HepG2 (cell line): ENCODE results near the gene SERTAD3. TPM values are rescaled to one million over a fixed set of nuclear protein-coding genes. Genes with fewer than 3 reads are reported as not detected.

Source experiments
- CEBPG ChIP-seq: IDR thresholded peaks from 2 replicates; pipeline ENCODE4 v1.6.1; 2016
- GABPB1 ChIP-seq: IDR thresholded peaks from 2 replicates; pipeline ENCODE4 v1.6.1; 2016; ENCODE audit warnings: mild to moderate bottlenecking, missing genetic modification reagents, moderate library complexity, missing compliant biosample characterization
- HOXD1 ChIP-seq: sonication (generic); formaldehyde crosslinking; IDR thresholded peaks from 2 replicates; pipeline ENCODE4 v1.5.0; 2020; ENCODE audit warnings: missing genetic modification reagents
- IKZF1 ChIP-seq: fragments of 450-650 bp; IDR thresholded peaks from 2 replicates; pipeline ENCODE4 v1.7.1; 2016
- MIER3 ChIP-seq: IDR thresholded peaks from 2 replicates; pipeline ENCODE4 v1.6.1; 2016; ENCODE audit warnings: missing compliant biosample characterization, borderline replicate concordance
- MTF2 ChIP-seq: sonication (generic); formaldehyde crosslinking; IDR thresholded peaks from 2 replicates; pipeline ENCODE4 v1.5.0; 2020; ENCODE audit warnings: missing genetic modification reagents, borderline replicate concordance
- RCOR2 ChIP-seq: IDR thresholded peaks from 2 replicates; pipeline ENCODE4 v1.6.1; 2016; ENCODE audit warnings: missing biosample characterization, missing genetic modification reagents
- ZBTB20 ChIP-seq: sonication (generic); formaldehyde crosslinking; IDR thresholded peaks from 2 replicates; pipeline ENCODE4 v1.8.1; 2023; ENCODE audit warnings: missing genetic modification reagents, low read depth, mild to moderate bottlenecking, borderline replicate concordance
- ZNF121 ChIP-seq: sonication (generic); formaldehyde crosslinking; IDR thresholded peaks from 2 replicates; pipeline ENCODE4 v1.5.0; 2020; ENCODE audit warnings: mild to moderate bottlenecking, missing genetic modification reagents
- ZNF253 ChIP-seq: sonication (generic); formaldehyde crosslinking; IDR thresholded peaks from 2 replicates; pipeline ENCODE4 v1.8.0; 2022; ENCODE audit warnings: mild to moderate bottlenecking, missing genetic modification reagents, borderline replicate concordance
- ZNF350 ChIP-seq: sonication (generic); formaldehyde crosslinking; IDR thresholded peaks from 2 replicates; pipeline ENCODE4 v1.4.0; 2020; ENCODE audit warnings: mild to moderate bottlenecking, low read depth, missing genetic modification reagents, borderline replicate concordance
- ZNF562 ChIP-seq: sonication (generic); formaldehyde crosslinking; IDR thresholded peaks from 2 replicates; pipeline ENCODE4 v1.8.0; 2022; ENCODE audit warnings: missing genetic modification reagents, borderline replicate concordance
- ZNF768 ChIP-seq: sonication (generic); formaldehyde crosslinking; IDR thresholded peaks from 2 replicates; pipeline ENCODE4 v1.4.0; 2020; ENCODE audit warnings: missing genetic modification reagents
- polyA plus RNA-seq, 8 experiments: library from polyadenylated mRNA; depleted of rRNA in 3 of 8; stranded (reverse) in 7 of 8; unstranded in 1 of 8; fragments of >200 nt; fragmentation: Illumina TruSeq in 4 of 8; extraction: Trizol in 4 of 8; gene quantifications; 2 replicates each; pipeline versions ENCODE4 v1.2.1 to v1.2.3, GENCODE V29; 2011 to 2016; ENCODE audit warnings: low read depth in 4 of 8, missing spikeins in 1 of 8, mixed read lengths in 1 of 8; ENCODE audit not compliant: insufficient read depth in 1 of 8
- total RNA-seq, 5 experiments: library from RNA; depleted of rRNA; stranded (reverse); fragments of >200 nt; fragmentation: Illumina TruSeq; extraction: Trizol; gene quantifications; 2 replicates each; pipeline ENCODE4 v1.2.3, GENCODE V29; 2016; ENCODE audit warnings: low read depth in 1 of 5
- TF ChIP-seq, protein P1 (sequence below): IDR thresholded peaks from 2 replicates; pipeline ENCODE4 v1.6.1; 2016; ENCODE audit warnings: missing biosample characterization, missing genetic modification reagents, low read depth
- TF ChIP-seq, protein P2 (sequence below): sonication (generic); formaldehyde crosslinking; IDR thresholded peaks from 2 replicates; pipeline ENCODE4 v1.4.0; 2020; ENCODE audit warnings: missing genetic modification reagents, borderline replicate concordance
- TF ChIP-seq, protein P3 (sequence below): sonication (generic); formaldehyde crosslinking; conservative IDR thresholded peaks from 2 replicates; pipeline ENCODE4 v1.4.0; 2020; ENCODE audit warnings: missing genetic modification reagents
- TF ChIP-seq, protein P4 (sequence below): sonication (generic); formaldehyde crosslinking; IDR thresholded peaks from 2 replicates; pipeline ENCODE4 v1.5.1; 2020; ENCODE audit warnings: mild to moderate bottlenecking, missing genetic modification reagents, moderate library complexity
- TF ChIP-seq, protein P5 (sequence below): sonication (generic); formaldehyde crosslinking; IDR thresholded peaks from 2 replicates; pipeline ENCODE4 v1.4.0; 2020; ENCODE audit warnings: missing genetic modification reagents

The SERTAD3 gene
- total and polyA plus RNA-seq, 2 of the 13 experiments (the other 11 are each of a cell fraction or from before 2014, with no cell fraction given), result 9.6 to 16.9 TPM

DNA sequence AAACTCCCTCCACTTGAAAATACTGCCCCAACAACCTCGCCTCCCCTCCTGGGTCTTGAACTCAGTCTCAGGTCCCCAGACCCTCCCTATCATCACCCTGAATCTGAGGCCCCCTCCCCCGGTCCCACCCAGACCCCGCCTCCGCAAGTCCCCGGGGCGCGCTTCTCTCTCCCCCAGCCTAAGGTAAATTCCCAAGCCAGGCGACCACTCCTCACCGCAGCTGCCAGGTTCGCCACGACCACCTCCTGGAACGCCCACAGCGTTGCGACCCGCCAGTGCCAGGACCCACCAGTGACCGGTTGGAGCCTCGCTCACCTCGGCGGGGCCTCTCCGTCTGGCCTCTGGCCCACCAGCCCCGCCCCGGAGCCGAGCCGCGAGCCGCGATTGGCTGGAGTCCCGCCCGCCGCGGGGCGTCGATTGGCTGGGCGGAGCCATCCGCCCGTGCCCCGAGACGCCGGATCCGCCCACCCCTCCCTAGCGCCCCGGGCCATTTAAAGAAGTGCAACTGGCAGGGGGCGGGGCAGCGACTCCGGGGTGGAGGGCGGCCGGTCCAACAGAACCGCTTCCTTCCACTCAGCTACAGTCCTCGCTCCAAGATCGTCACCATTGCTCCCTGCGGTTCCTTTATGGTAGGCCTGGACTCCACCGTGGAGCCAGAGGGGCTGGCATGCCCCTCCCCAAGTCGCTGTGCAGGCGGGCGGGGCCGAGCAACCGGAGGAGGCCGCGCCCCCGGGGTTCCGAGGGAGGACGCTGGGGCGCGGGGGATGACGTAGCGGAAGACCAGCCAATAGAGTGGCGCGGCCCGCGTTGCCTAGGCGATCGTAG lies at the start of gene SERTAD3 (continued):
- TF ChIP-seq ZNF562 (CRISPR knock-in tag) (no peak), ZNF768 (CRISPR knock-in tag) (peak; percentile 58), MTF2 (no peak; the same call in 1 of the 2 replicates), CEBPG (CRISPR knock-in tag) (peak; percentile 33; the same call in 1 of the 2 replicates), MIER3 (CRISPR knock-in tag) (no peak), ZNF253 (CRISPR knock-in tag) (no peak), ZBTB20 (peak; percentile 64; the same call in 1 of the 2 replicates), ZNF350 (CRISPR knock-in tag) (no peak), HOXD1 (CRISPR knock-in tag) (peak; percentile 47; the same call in 1 of the 2 replicates), ZNF121 (CRISPR knock-in tag) (no peak), GABPB1 (CRISPR knock-in tag) (peak; percentile 81), IKZF1 (no peak), RCOR2 (CRISPR knock-in tag) (no peak)
- TF ChIP-seq, protein P1, sequence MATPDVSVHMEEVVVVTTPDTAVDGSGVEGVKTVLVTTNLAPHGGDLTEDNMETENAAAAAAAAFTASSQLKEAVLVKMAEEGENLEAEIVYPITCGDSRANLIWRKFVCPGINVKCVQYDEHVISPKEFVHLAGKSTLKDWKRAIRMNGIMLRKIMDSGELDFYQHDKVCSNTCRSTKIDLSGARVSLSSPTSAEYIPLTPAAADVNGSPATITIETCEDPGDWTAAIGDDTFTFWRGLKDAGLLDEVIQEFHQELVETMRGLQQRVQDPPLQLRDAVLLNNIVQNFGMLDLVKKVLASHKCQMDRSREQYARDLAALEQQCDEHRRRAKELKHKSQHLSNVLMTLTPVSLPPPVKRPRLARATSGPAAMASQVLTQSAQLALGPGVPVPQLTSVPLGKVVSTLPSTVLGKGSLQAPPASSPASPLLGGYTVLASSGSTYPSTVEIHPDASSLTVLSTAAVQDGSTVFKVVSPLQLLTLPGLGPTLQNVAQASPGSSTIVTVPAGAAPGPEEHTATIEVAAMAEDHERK (CRISPR knock-in tag), result peak; percentile 12; the same call in 1 of the 2 replicates
- TF ChIP-seq, protein P2, sequence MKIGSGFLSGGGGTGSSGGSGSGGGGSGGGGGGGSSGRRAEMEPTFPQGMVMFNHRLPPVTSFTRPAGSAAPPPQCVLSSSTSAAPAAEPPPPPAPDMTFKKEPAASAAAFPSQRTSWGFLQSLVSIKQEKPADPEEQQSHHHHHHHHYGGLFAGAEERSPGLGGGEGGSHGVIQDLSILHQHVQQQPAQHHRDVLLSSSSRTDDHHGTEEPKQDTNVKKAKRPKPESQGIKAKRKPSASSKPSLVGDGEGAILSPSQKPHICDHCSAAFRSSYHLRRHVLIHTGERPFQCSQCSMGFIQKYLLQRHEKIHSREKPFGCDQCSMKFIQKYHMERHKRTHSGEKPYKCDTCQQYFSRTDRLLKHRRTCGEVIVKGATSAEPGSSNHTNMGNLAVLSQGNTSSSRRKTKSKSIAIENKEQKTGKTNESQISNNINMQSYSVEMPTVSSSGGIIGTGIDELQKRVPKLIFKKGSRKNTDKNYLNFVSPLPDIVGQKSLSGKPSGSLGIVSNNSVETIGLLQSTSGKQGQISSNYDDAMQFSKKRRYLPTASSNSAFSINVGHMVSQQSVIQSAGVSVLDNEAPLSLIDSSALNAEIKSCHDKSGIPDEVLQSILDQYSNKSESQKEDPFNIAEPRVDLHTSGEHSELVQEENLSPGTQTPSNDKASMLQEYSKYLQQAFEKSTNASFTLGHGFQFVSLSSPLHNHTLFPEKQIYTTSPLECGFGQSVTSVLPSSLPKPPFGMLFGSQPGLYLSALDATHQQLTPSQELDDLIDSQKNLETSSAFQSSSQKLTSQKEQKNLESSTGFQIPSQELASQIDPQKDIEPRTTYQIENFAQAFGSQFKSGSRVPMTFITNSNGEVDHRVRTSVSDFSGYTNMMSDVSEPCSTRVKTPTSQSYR, result peak; percentile 67; the same call in 1 of the 2 replicates
- TF ChIP-seq, protein P3, sequence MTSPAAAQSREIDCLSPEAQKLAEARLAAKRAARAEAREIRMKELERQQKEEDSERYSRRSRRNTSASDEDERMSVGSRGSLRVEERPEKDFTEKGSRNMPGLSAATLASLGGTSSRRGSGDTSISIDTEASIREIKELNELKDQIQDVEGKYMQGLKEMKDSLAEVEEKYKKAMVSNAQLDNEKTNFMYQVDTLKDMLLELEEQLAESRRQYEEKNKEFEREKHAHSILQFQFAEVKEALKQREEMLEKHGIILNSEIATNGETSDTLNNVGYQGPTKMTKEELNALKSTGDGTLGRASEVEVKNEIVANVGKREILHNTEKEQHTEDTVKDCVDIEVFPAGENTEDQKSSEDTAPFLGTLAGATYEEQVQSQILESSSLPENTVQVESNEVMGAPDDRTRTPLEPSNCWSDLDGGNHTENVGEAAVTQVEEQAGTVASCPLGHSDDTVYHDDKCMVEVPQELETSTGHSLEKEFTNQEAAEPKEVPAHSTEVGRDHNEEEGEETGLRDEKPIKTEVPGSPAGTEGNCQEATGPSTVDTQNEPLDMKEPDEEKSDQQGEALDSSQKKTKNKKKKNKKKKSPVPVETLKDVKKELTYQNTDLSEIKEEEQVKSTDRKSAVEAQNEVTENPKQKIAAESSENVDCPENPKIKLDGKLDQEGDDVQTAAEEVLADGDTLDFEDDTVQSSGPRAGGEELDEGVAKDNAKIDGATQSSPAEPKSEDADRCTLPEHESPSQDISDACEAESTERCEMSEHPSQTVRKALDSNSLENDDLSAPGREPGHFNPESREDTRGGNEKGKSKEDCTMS (CRISPR knock-in tag), result no peak
- TF ChIP-seq, protein P4, sequence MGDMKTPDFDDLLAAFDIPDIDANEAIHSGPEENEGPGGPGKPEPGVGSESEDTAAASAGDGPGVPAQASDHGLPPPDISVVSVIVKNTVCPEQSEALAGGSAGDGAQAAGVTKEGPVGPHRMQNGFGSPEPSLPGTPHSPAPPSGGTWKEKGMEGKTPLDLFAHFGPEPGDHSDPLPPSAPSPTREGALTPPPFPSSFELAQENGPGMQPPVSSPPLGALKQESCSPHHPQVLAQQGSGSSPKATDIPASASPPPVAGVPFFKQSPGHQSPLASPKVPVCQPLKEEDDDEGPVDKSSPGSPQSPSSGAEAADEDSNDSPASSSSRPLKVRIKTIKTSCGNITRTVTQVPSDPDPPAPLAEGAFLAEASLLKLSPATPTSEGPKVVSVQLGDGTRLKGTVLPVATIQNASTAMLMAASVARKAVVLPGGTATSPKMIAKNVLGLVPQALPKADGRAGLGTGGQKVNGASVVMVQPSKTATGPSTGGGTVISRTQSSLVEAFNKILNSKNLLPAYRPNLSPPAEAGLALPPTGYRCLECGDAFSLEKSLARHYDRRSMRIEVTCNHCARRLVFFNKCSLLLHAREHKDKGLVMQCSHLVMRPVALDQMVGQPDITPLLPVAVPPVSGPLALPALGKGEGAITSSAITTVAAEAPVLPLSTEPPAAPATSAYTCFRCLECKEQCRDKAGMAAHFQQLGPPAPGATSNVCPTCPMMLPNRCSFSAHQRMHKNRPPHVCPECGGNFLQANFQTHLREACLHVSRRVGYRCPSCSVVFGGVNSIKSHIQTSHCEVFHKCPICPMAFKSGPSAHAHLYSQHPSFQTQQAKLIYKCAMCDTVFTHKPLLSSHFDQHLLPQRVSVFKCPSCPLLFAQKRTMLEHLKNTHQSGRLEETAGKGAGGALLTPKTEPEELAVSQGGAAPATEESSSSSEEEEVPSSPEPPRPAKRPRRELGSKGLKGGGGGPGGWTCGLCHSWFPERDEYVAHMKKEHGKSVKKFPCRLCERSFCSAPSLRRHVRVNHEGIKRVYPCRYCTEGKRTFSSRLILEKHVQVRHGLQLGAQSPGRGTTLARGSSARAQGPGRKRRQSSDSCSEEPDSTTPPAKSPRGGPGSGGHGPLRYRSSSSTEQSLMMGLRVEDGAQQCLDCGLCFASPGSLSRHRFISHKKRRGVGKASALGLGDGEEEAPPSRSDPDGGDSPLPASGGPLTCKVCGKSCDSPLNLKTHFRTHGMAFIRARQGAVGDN (CRISPR knock-in tag), result peak; percentile 73
- TF ChIP-seq, protein P5, sequence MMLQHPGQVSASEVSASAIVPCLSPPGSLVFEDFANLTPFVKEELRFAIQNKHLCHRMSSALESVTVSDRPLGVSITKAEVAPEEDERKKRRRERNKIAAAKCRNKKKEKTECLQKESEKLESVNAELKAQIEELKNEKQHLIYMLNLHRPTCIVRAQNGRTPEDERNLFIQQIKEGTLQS (CRISPR knock-in tag), result no peak
